ENCODE data around the gene SLC6A12.

Gene SLC6A12

GRCh38 chr12:177980-178828, 35.8 kb downstream of the SLC6A12 start:
- no peak for DNase-seq (ENCODE audit: low spot score)

GRCh38 chr12:177336-177979, 36.5 kb downstream of the SLC6A12 start:
- DNase-seq (ENCODE audit: low spot score) = no peak

GRCh38 chr12:176321-177181, 37.4 kb downstream of the SLC6A12 start:
- DNase-seq (ENCODE audit: low spot score) = no peak

GRCh38 chr12:175759-176158, 38.2 kb downstream of the SLC6A12 start:
- DNase-seq (ENCODE audit: low spot score) = no peak

GRCh38 chr12:175250-175649, 38.7 kb downstream of the SLC6A12 start:
- no peak for DNase-seq (ENCODE audit: low spot score)

GRCh38 chr12:174596-174995, 39.4 kb downstream of the SLC6A12 start:
- DNase-seq (ENCODE audit: low spot score) = no peak

GRCh38 chr12:174124-174523, 39.8 kb downstream of the SLC6A12 start:
- no peak for DNase-seq (ENCODE audit: low spot score)

- no peak for DNase-seq (ENCODE audit: low spot score)
These were observed 41.2 kb downstream of the SLC6A12 start for GRCh38 chr12:172732-173161.

GRCh38 chr12:171743-172676, 41.9 kb downstream of the SLC6A12 start:
- DNase-seq (ENCODE audit: low spot score) = no peak

- DNase-seq (ENCODE audit: low spot score) = no peak
These were observed 42.7 kb downstream of the SLC6A12 start for GRCh38 chr12:171276-171675.

GRCh38 chr12:170371-171225, 43.4 kb downstream of the SLC6A12 start:
- DNase-seq (ENCODE audit: low spot score) = no peak

GRCh38 chr12:169528-170370, 44.2 kb downstream of the SLC6A12 start:
- no peak for DNase-seq (ENCODE audit: low spot score)

GRCh38 chr12:168763-169525, 45.0 kb downstream of the SLC6A12 start:
- no peak for DNase-seq (ENCODE audit: low spot score)

- no peak for DNase-seq (ENCODE audit: low spot score)
These were observed 45.9 kb downstream of the SLC6A12 start for GRCh38 chr12:167959-168600.

GRCh38 chr12:166425-167075, 47.4 kb downstream of the SLC6A12 start:
- DNase-seq (ENCODE audit: low spot score) = no peak

GRCh38 chr12:165862-166368, 48.0 kb downstream of the SLC6A12 start:
- DNase-seq (ENCODE audit: low spot score) = no peak

- no peak for DNase-seq (ENCODE audit: low spot score)
These were observed 49.8 kb downstream of the SLC6A12 start for GRCh38 chr12:164207-164606.
